Measurements from ENCODE around the gene ASXL2.
"Not testable (repeated sequence)": the region's sequence is repeated elsewhere in the genome, so short reads cannot be mapped to it uniquely, and the experiment has no call there.

The ASXL2 gene

GRCh38 chr2:25891672-25892071 is 13.4 kb upstream of the ASXL2 start:
- DNase-seq (ENCODE audit: low read depth) = no peak

DNA sequence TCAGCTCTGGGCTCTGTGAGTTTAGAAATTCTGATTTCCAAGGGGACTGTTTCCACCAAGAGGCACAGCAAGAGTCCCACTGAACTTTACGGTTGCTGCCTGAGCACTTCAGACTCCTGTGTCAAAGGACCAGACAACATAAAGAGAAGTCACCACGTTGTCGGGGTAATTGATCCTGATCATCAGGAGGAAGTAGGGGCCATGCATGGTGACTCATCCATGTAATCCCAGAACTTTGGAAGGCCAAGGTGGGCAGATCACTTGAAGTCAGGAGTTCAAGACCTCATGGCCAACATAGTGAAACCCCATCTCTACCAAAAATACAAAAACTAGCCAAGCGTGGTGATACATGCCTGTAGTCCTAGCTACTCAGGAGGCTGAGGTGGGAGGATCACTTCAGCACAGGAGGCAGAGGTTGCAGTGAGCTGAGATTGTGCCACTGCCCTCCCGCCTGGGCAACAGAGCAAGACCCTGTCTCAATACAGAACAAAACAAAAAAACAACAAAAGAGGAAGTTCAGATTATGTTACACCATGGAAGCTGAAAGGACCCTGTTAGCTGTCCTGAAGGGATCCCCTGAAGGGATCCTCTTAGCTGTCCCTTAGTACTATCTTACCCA is 9.4 kb upstream of the ASXL2 start:
- DNase-seq (ENCODE audit: low read depth) = no peak

- DNase-seq (ENCODE audit: low read depth) = peak; percentile 37
Measured at GRCh38 chr2:25885933-25886332, 7.6 kb upstream of the ASXL2 start.

GRCh38 chr2:25881764-25882163 is 3.5 kb upstream of the ASXL2 start:
- no peak for DNase-seq (ENCODE audit: low read depth)

DNA sequence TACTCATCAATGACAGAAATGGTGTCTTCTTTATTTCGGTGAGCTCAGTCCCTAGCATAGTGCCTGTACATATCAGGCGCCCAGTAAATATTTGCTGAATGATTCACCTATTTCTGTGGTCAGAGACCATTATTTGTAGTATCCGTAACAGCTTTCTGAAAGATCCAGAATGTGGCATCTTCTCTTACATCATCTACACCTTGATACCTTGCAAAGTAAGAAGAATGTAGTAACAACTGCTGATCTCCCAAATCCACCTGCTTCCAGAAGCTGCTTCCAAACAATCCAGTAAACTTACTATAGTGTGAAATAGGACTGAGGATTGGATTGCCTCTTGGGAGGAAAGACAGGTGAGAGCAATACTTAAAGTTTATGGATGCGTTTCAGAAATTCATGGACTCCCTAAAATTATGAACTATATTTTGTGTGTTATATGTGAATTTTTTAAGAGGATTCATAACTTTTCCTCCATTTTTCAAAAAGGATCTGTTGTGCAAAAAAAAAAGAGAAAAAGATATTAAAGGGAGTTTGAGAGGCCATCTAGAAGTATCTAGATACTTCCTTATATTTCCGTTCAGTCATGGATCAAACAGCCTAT is 945 bp upstream of the ASXL2 start:
- DNase-seq (ENCODE audit: low read depth) = peak; percentile 20

GRCh38 chr2:25877431-25878360 is 591 bp downstream of the ASXL2 start:
- peak; percentile 41 for DNase-seq (ENCODE audit: low read depth)

DNA sequence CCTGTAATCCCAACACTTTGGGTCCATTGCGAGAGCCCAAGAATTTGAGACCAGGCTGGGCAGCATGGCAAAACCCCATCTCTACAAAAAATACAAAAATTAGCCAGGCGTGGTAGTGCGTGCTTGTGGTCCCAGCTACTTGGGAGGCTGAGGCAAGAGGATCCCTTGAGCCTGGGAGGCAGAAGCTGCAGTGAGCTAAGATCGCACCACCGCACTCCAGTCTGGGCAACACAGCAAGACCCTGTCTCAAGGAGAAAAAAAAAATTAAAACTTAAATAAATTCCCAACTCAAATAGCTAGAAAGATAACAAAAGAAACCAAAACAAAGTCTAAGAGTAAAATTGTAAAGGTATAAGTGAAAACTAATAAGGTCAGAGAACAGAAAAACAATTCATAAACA is 6.2 kb downstream of the ASXL2 start:
- DNase-seq (ENCODE audit: low read depth) = no peak

DNA sequence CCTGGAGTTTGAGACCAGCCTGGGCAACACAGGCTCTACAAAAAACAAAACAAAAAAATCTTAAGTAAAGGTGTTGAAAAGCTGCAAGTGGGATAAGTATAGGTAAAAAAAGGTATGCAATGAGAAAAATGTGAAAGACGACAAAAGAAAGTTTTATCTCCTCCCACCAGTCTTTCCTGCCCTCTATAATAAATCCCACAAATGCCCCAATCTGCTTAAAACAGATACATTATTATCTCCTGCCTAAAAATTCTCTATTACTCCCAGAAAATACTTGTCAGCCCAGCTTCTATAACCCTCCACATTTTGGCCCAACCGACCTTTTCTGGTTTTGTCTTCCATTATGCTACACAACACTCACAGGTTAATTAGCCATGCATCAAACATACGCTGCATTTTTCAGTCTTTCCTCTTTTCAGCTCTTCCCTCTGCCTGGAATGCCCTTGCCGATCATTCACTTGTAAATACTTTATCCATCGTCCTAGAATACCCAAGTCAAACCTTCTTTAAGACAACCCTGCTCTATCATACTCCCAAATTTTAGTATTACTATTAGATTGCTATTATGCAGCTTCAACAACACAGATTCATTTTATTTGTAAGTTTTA is 10.8 kb downstream of the ASXL2 start:
- no peak for DNase-seq (ENCODE audit: low read depth)

- DNase-seq (ENCODE audit: low read depth) = no peak
Measured at GRCh38 chr2:25856377-25856776, 21.9 kb downstream of the ASXL2 start.

DNA sequence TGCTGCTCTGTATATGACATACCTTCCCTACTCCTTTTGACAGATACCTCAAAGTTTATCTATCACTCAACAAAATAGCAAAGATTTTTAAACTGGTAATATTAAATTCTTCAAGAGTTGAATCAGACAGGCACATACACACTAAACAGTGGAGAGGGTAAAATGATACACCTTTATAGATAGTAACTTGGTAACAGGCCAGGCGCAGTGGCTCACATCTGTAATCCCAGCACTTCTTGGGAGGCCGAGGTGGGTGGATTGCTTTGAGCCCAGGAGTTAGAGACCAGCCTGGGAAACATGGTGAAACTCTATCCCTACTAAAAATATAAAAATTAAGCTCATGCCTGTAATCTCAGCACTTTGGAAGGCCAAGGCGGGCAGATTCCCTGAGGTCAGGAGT is 23.2 kb downstream of the ASXL2 start:
- DNase-seq (ENCODE audit: low read depth) = no peak

GRCh38 chr2:25854613-25855012 is 23.7 kb downstream of the ASXL2 start:
- DNase-seq (ENCODE audit: low read depth) = no peak

GRCh38 chr2:25853038-25853638 is 25.1 kb downstream of the ASXL2 start:
- no peak for DNase-seq (ENCODE audit: low read depth)

DNA sequence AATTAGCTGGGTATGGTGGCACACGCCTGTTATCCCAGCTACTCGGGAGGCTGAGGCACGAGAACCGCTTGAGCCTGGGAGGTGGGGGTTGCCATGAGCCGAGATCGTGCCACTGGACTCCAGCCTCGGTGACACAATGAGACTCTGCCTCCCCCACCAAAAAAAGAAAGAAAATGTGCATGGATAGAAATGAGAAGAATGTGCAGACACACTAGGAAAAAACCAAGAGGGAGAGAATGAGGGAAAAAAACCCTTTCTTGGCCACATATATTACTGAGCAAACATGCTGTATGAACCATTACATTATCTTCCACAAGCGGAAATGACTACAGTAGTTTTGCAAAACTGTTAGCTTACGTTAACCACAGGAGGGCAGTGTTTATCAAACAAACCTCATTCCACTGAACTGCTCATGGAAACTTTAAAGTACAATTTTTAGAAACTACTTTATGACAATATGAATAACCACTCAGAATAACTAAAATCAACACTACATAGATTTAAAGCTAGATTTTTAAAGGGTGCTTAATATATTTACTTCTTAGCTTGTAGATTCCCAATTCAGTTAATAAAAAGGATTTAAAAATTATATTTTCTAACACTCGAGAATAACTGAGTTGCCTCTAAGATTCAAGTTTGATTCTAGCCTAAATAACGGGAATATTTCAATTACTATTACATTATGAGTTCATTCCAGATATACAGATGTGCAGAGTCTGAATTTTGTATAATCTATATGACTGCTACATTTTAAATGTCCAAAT is 26.4 kb downstream of the ASXL2 start:
- peak; percentile 76 for DNase-seq (ENCODE audit: low read depth)

- DNase-seq (ENCODE audit: low read depth) = not testable (repeated sequence)
Measured at GRCh38 chr2:25850400-25850799, 27.9 kb downstream of the ASXL2 start.

- DNase-seq (ENCODE audit: low read depth) = not testable (repeated sequence)
Measured at GRCh38 chr2:25849350-25849749, 28.9 kb downstream of the ASXL2 start.

GRCh38 chr2:25845843-25846505 is 32.3 kb downstream of the ASXL2 start:
- peak; percentile 36 for DNase-seq (ENCODE audit: low read depth)

GRCh38 chr2:25844089-25844488 is 34.2 kb downstream of the ASXL2 start:
- peak; percentile 71 for DNase-seq (ENCODE audit: low read depth)

DNA sequence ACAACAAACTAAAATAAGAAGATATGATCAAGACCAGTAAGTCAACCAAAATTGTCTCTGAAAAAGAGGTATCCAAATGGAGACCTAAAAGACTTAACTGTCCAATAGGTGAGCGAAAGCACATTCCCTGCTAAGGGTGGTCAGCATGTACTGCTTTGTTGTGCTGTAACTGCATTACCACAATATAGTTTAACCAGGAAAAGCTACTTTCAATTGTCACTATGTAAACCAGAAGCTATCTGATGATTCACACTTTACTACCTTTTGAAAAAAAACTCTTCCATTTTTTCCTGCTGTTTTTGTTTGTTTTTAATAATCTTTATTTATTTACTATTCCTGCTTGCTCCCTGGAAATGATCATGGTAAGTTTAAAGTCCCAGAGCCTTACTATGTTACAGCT is 36.1 kb downstream of the ASXL2 start:
- no peak for DNase-seq (ENCODE audit: low read depth)

GRCh38 chr2:25838152-25838756 is 40.0 kb downstream of the ASXL2 start:
- no peak for DNase-seq (ENCODE audit: low read depth)

DNA sequence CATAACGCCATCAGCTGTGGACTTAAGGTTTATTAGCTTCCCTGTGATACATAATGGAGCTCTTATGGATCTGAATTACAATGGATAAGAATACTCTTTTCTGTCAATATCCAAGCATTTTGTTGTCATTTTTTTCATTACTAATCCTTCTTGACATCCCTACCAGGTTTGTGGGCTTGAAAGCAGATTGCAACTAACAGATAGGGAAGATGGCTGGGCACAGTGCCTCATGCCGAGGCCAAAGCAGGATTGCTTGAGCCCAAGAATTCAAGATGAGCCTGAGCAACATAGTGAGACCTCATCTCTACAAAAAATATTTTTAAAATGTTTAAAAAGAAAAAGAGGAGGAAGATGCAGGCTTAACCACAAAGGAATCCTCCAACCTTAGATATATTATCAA is 42.4 kb downstream of the ASXL2 start:
- DNase-seq (ENCODE audit: low read depth) = no peak

Data from fibroblast of gingiva (primary cell).